Right kidney (tissue), 9 donors: ENCODE data around the gene ASGR1.

Source experiments
- DNase-seq: peaks from one replicate; pipeline ENCODE4 v3.0.0-alpha.2; 2016
- long read RNA-seq, 8 donors: transcript quantifications; one replicate each; lab custom pipeline, GENCODE V29; 2026

ASGR1 gene, protein sequence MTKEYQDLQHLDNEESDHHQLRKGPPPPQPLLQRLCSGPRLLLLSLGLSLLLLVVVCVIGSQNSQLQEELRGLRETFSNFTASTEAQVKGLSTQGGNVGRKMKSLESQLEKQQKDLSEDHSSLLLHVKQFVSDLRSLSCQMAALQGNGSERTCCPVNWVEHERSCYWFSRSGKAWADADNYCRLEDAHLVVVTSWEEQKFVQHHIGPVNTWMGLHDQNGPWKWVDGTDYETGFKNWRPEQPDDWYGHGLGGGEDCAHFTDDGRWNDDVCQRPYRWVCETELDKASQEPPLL
- long read RNA-seq, donor 1, partial matches to known transcripts, result 0 of 3 reads
- long read RNA-seq, donor 1, other reads (novel, unspliced or antisense), result 0 of 3 reads
- long read RNA-seq, donor 2, partial matches to known transcripts, result 0 of 3 reads
- long read RNA-seq, donor 2, other reads (novel, unspliced or antisense), result 0 of 3 reads
- long read RNA-seq, donor 3, partial matches to known transcripts, result 0 of 1 reads
- long read RNA-seq, donor 3, other reads (novel, unspliced or antisense), result 0 of 1 reads
- long read RNA-seq, donor 4, partial matches to known transcripts, result 0 of 1 reads
- long read RNA-seq, donor 4, other reads (novel, unspliced or antisense), result 0 of 1 reads
- long read RNA-seq, donor 5, partial matches to known transcripts, result 0 of 5 reads
- long read RNA-seq, donor 5, other reads (novel, unspliced or antisense), result 0 of 5 reads
- long read RNA-seq, donor 6, result 0 reads
- long read RNA-seq, donor 7, result 0 reads
- long read RNA-seq, donor 8, result 0 reads

DNA sequence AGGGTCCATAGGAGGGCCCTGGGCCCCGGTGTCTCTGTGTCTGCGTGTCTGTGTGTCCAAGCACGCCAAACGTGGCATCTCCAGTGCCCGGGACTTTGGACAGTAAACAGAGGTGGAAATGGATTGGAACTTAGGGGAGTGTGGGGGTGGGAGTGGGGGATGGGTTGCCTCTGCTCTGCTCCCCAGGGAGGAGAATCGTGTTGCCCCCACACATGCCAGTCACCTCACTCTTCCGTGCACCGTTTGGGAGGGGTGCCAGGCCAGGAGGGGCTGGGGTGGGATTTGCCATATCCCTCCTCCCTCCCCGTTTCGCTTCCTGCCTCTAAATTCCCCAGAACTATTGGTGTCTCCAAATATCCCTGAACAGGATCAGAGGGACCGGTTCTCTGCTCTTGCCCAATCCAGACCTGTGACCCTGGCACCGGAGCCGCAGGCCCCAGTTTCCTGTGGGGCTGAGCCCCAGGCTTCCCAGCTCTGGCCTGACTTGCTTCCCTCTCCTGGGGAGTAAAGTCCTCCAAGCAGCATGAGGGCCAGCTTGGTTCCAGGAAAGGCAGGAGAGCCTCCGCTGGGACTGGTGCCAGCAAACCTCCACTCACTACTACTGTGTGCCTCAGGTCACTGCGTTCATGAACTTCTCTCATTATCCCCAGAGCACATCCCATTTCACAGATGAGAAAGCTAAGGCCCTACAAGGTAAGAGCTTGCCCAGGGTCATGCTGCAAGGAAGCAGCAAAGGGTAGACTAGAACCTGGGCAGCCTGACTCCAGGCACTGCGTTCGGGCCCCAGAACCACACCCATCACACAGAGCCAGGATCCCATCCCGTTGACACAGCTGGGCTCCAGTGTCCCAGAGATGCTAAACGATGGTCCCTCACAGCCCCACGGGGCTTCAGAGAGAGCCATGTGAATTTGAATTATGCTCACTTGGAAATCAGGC, at the start of gene ASGR1:
Gene ASGR1 (minus strand): TSS at position 54 of the 938 bp plus-strand sequence. CDS start 807 bp downstream, outside the sequence.
- DNase-seq, result no peak

DNA sequence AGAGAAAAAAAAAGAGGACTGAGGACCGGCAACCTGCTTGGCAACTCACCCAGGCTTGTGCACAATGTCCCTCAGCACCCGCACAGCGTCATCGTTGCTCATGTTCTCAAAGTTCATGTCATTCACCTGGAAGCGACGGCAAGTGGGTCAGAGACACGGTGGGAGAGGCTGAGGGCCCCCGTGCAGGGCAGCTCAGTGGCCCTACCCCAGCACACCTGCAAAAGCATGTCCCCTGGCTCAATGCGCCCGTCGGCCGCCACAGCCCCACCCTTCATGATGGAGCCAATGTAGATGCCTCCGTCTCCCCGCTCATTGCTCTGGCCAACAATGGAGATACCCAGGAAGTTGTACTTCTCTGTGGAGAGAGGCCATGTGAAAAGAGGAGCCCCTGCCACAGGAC, 49.8 kb upstream of the ASGR1 start:
- DNase-seq, result no peak

DNA sequence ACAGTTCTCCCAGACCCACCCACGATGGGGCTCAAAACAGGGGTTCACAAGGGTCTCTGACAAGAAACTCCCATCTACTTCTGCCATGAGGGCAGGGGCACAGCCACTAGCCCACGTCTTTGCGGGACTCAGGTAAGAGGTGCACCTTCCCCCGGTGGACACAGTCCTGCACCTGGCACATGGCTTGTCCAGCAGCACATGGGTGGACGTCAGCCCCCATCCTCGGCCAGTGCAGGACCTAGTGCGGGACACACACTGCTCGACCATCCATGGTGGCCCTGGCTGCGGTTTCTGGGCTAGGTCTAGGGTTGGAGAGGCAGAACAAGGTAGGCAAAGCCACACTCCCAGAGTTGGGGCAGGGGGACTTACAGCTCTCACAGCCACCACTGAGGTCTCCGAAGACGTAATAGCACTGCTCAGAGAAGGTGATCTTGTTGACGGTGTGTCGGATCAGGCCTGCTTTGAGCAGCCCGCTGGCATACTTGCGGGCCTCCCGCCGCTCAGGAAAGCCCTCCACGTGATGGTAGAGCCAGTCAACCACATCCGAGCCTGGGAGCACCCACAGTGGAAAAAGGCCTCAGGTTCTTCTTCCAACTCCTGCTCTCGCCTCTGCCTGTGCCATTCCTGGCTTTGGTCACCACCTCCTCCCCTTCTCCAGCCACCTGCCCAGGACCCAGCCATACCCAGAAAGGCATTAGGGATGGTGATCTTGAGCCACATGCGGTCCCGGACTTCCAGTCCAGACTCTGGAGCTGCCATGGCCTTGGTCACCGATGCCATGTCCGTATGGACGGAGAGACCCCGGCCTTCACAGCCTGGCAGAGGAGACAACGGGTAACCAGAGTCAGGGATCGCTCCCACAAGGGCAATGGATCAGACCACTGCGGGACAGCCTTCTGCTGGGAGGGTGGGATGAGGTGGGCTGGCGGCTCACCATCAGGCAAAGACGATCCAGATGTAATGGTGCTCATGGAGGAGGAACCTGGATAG, 47.8 kb upstream of the ASGR1 start:
- DNase-seq, result no peak

DNA sequence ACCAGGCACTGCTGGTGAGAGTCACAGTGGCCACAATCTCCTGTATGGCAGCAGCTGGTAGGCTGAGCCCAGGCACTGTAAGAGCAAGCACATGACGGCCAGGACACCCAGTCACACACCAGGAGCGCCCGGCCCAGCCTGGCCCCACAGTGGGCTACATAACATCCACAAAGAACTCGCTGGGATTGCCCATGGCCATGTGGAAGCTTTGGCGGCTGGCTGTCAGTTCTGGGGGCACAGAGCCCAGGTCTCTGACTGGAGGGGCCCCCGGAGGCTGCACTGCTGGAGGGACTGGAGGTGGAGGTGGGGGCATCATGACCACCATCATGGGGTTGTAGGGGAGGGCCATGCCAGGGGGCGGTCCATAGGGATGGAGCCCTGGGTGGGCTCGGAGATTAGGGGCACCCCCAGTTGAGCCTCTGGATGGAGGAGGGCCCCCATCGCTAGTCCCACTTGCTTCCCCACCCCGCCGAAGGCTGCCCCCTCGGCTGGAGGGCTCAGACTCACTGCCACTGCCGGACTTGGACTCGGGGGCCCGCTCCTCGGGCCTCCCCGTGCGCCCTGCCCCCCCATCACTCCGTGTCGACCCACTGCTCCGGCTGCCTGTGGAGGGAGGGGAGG, 46.7 kb upstream of the ASGR1 start:
- no peak for DNase-seq

DNA sequence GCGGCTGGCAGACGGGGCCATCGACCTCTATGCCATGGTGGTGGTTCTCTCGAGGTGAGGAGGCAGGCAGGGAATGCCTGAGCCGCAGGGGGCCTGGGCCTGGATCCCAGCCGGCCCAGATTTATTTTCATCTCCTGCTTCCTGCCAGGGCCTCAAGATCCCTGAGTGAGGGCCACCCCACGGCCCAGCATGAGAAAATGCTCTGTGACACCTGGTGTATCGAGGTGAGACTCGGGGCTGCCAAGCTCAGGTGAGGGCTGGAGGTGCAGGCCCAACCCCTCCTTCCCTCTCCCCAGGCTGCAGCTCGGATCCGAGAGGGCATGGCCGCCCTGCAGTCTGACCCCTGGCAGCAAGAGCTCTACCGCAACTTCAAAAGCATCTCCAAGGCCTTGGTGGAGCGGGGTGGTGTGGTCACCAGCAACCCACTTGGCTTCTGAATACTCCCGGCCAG, 45.5 kb upstream of the ASGR1 start:
- no peak for DNase-seq

DNA sequence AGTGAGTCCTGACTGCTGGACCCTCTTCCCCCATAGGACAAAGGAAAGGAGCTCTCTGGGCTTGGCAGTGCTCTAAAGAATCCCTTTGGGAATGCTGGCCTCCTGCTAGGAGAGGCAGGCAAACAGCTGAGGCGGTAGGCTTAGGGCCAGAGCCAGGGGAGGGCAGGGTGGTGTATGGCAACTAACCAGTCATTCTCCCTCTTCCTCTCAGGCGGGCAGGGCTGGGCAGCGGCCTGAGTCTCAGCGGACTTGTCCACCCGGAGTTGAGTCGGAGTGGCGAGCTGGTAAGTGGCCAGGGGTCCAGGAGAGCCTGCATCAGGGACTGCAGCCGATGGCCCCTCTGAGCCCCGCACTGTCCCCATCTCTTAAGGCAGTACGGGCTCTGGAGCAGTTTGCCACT, 44.9 kb upstream of the ASGR1 start:
- no peak for DNase-seq

DNA sequence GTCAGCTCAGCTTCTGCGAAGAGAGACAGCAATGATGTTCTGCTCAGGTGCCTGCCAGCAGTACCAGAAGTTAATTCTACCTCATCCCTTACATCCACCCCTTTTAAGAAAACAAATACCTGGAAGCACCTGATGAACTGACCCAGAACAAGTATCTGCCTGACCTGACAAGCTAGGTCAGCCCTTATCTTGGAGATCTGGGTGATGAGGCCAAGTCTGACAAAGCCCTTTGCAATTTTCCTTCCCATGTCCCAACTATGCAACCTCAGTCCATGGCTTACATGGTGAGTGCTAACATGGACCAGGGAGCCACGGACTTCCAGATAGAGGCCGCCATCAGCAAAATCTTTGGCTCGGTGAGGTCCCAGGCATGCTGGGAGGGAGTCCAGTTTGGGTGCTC, 44.2 kb upstream of the ASGR1 start:
- DNase-seq, result no peak

DNA sequence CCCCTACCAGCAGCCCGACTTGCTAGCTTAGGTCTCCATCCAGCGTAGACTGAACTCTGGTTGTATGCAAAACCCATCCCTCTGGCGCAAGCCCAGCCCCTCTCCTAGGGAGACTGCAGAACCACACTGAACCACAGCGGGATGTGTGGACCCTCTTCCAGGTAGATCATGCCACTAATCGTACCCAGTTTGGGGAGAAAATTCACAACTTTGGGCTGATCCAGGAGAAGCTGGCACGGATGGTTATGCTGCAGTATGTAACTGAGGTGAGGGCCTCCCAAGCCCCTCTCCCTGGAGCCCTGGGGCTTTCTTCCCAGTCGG, 43.8 kb upstream of the ASGR1 start:
- no peak for DNase-seq

DNA sequence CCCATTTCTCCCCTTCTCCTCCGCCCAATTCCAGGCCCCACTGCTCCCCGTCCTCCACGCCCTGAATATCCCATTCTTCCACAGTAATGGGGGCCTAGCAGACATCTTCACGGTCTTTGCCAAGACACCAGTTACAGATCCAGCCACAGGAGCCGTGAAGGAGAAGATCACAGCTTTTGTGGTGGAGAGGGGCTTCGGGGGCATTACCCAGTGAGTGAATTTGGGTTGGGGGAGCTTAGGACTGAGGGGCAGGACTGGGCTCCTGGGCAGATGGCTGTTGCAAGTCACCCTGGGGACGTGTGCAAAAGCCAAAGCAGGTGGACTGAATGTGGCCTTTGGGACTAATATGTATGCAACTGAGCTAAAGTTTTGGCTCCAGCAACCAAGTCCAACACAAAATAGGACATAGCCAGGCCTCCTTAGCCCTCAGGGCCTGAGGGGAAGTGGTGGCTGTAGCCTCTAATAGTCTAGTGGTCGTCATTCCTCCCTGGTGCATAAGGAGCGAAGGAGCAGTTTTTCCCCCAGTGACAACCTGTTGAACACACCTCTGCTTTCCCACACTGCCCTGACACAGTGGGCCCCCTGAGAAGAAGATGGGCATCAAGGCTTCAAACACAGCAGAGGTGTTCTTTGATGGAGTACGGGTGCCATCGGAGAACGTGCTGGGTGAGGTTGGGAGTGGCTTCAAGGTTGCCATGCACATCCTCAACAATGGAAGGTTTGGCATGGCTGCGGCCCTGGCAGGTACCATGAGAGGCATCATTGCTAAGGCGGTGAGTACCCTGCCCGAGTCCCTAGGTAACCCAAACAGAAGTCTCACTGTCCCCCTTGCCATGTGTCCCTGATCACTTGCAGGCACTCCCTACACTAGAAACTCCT, 43.2 kb upstream of the ASGR1 start:
- no peak for DNase-seq

DNA sequence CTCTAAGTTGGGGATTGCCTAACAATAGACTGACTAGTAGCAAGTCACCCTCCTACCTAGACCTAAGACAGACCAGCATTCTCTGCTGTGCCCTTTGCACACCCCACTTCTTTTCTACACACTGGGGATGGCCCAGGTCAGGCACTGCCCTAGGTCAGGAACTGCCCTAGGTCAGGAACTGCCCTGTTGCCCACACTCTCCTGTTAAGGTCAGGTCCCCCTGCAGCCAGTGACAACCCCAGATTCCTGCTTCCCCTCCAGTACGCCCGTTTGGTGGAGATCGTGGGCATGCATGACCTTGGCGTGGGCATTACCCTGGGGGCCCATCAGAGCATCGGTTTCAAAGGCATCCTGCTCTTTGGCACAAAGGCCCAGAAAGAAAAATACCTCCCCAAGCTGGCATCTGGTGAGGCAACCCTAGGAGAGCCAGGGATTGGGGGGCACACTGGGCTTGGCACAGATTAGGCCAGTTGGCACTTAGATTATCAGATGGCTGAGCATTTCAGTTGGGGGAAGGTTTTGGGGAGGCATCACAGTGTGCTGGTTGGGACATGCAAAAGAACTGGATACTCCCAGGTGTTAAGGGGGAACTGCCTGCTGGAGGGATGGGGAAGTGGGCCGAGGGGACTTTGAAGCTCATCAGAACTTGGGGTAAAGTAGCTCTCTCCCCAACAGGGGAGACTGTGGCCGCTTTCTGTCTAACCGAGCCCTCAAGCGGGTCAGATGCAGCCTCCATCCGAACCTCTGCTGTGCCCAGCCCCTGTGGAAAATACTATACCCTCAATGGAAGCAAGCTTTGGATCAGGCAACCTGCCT, 42.3 kb upstream of the ASGR1 start:
- DNase-seq, result no peak

DNA sequence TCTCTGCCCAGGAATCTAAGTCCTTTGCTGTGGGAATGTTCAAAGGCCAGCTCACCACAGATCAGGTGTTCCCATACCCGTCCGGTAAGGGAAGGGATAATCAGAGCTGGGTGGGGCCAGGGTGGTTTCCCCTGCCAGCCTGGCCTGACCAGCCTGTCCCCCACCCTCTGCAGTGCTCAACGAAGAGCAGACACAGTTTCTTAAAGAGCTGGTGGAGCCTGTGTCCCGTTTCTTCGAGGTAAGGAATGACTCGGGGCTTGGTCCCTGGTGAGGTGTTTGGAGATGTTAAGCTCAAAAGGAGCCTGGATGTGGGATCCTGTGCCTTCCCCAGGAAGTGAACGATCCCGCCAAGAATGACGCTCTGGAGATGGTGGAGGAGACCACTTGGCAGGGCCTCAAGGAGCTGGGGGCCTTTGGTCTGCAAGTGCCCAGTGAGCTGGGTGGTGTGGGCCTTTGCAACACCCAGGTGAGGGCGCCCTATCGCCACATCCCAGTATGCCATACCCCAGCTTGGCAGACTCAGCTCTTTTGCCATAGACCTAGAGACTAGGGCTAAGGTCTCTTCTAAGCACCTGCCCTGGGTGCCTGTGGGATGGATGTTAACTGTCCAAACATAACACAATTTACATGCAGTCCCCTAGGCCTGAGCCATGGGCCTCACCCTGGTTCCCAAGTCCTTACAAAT, 41.6 kb upstream of the ASGR1 start:
- no peak for DNase-seq

DNA sequence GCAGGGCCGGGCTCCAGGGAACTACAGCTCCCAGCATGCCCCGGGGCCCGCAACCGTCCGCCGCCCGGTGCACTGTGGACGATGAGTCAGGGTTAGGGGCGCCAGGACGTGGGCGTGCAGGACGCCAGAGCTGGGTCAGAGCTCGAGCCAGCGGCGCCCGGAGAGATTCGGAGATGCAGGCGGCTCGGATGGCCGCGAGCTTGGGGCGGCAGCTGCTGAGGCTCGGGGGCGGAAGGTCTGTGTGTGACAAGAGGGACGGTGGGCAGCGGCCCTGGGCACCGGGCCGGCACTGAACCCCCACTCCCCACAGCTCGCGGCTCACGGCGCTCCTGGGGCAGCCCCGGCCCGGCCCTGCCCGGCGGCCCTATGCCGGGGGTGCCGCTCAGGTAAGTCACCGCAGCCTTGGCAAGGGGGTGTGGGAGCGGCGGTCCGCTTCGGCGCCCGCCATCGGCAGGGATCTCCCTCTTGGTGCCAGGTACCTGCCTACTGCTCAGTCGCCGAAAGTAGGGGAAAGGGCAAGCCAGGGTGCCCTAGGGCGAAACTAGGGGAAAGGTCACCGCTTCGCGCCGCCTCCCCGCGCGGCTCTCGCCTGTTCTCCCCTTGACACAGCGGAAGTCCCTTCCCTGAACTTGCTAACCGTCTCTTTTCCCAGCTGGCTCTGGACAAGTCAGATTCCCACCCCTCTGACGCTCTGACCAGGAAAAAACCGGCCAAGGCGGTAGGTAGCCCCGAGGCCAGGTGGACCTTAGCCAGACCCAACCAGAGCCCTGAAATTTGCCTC, 40.8 kb upstream of the ASGR1 start, which contains the start of the genes ACADVL and DLG4:
Gene ACADVL (plus strand): TSS at position 127 of the 781 bp plus-strand sequence. CDS start 47 bp downstream, at position 174.
Gene DLG4 (minus strand): TSS at position 25 of the 781 bp plus-strand sequence.
- peak; percentile 87 for DNase-seq

DNA sequence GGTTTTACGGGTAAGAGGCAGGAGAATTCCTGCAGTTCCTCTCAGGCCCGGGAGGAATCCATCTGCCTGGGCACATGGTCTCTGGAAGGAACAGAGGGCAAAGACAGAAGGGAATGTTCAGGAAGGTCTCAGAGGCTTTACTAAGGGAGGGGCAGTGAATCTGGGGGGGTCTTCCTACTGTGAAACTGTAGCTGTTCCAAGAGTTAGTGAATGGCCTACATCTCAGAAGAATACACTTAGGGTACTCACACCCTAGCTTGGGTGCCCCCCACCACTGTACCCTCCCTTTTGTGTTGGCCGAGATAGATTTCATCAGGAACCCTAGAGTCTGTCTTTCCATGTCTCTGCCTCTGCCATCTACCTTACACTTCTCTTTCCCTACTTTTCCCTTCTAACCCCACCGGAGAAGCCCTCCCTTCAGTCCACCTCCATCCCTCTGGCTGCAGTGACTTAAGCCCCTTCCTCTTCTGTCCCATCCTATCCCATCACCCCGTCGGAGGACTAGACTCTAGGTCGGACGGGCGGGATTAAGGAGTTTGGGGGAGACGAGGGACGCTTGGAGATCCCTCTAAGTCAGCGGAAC, 40.1 kb upstream of the ASGR1 start:
- no peak for DNase-seq

DNA sequence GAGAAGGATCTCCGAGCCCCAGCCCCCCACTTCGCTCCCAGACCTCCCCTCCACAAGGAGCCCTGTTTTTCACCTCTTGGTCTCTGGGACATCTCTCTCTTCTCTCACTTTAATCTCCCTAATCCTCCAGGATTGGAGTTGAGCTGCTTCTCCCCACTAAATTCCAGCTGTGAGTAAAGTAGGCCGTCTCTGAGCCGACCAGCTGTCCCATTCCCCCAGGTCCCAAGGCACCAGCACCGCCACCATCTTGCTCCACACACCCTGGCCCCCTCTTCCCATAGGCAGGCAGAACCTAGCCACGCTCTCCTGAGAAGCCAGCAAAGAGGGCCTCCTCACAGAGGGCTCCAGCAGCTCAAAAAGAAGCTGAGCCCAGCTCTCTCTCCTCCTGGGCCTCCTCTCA, 39.6 kb upstream of the ASGR1 start:
- DNase-seq, result no peak

DNA sequence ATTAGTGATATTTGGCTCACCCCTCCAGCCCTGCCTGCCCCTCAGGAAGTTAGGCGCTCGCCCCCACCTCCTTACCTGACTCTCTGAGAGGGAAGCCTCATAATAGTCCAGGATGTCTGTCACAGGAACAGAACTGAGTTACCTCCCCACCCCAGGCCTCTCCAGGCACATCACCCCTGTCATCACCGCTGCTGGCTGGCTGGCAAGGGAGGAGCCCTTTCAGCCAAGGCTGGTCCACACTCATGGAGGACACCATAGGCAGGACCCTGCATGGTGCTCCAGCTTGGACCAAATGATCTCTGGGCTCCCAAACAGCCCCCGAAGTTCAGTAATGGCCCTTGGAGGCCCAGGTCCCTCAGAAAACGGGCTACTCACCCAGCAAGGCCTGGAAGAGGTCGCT, 39.0 kb upstream of the ASGR1 start:
- DNase-seq, result no peak

DNA sequence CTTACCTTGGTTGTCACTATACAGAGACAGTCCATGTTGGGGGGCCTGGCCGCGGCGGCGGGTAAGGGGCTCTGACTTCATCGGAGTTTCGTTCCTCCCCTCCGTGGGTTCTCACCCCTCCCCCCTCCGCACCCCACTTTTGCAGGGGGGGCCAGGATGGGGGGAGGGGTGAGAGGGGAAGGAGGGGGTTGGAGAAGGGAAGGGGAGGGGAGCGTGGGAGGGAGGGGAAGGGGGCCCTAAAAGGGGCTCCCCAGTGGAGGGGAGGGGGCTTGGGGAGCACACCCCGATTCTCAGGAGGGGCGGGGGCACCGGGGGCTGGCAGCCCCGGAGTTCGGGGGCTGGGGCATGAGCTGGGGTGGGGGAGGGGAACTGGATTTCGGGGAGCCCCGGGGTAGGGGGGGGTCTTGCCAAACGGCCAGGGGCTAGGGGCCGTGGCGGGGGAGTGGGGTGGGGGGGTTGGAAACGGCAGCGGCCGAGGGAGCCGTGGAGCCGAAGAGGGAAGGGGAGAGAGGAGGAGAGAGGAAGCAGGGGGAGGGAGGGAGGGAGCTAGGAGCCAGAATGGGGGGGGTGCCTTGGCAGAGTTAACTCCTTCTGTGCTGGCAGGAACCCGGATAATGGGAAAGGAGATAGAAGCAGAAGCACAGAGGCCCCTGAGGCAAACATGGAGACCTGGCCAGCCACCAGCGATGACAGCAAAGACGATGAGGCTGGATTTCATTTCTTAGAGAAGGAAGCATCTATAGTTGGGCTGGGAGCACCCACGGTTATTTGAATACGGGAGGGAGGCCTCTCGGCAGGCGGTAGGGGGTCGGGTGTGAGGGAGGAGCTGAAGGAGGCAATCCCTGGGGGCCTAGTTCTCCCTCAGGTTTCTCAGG, 38.2 kb upstream of the ASGR1 start:
- peak; percentile 67 for DNase-seq
